NCI-H526 (cell line): ENCODE results near the gene SFXN5.

Experiments used
- DNase-seq, 2 experiments: peaks; one replicate each; lab custom pipeline; 2025; lab: John Stamatoyannopoulos, UW

Gene SFXN5

DNA sequence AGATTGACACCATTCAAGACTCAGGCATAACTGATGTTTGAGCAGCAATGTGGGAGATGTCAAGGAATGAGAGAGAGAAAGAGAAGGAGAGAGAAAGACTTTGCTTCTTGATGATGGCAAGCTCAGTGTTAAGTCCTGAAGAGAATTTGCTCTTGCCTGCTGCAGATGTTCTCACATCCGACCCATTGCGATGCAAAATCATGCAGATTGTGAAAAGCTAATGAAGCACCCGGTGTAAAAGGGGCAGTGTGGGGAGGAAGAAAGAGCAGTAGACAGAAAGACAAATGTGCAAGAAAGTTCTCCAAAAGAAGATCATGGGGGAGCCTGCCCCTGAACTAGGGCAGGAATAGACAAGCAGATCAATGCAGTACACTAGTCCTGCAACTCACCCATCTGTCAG lies 96.5 kb downstream of the SFXN5 start:
- DNase-seq: no peak

DNA sequence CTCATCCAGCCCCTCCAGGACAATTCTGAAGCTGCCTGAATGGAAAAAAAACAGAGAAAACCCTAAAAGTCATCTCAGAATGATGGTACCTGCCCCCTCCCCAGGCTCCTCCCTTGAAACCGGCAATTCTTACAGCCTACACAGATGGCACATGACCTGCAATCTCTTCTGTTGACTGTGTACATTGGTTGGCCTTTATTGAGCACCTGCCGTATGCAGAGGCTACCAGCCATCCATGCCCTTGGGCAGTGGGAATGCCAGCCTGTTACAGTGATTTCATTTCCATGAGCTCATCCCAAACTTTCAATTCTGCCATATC lies 97.1 kb downstream of the SFXN5 start:
- no peak for DNase-seq

DNA sequence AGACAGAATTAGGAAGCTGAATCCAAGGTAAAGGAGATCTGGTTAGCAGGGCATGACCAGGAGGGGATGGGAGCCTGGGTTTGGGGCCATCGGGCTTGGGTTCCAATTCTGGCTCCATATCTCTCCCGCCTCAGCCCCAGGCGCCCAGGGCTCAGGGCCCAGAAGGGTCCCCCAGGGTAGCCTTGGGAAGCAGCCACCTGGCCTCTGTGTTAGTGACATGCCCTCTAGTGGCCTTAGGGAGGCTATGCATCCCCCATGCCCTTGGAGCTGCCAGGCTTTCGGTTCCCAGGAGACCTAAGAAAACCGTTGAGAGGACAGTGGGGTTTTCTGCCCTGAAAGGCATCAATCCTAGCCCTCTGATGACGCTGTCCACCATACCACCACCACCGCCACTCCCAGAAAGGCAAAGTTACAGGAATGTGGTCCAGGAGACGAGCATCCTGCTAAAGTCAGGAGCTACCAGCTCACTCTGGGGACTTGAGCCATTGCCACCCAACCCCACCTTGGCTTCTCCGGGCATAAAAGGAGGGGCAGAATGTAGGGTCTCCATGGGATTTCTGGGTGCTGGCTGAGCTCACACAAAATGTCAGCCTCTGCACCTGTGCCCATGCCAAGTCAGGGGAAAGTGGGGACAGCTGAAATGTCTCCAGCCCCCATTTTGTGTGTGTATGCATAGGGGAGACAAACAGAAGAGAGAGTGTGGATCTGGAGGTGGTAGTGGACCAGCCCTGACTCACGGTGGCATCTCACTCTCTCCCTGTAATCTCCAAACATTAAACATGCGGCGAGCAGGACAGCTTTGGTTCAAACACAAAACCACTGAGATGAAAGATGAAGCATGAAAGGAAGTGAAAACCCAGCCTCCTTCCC lies 97.7 kb downstream of the SFXN5 start:
- DNase-seq: peak; percentile 45 to 86

DNA sequence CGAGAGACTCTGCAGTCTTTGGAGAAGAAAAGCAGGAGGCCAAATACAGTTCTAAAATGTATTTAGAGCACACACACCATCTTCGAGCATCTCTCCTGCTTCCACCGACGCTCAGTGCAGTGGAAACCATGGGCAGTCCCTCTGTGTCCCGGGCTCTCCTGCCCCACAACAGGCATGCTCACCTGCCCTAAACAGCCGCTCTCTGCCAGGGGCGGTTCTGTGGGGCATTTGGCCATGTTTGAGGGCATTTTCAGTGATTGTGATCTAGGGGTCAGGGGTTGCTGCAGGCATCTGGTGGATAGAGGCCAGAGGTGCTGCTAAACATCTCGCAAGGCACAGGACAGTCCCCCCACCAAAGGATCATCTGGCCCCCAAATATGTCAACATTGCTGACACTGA lies 98.4 kb downstream of the SFXN5 start:
- DNase-seq: no peak

DNA sequence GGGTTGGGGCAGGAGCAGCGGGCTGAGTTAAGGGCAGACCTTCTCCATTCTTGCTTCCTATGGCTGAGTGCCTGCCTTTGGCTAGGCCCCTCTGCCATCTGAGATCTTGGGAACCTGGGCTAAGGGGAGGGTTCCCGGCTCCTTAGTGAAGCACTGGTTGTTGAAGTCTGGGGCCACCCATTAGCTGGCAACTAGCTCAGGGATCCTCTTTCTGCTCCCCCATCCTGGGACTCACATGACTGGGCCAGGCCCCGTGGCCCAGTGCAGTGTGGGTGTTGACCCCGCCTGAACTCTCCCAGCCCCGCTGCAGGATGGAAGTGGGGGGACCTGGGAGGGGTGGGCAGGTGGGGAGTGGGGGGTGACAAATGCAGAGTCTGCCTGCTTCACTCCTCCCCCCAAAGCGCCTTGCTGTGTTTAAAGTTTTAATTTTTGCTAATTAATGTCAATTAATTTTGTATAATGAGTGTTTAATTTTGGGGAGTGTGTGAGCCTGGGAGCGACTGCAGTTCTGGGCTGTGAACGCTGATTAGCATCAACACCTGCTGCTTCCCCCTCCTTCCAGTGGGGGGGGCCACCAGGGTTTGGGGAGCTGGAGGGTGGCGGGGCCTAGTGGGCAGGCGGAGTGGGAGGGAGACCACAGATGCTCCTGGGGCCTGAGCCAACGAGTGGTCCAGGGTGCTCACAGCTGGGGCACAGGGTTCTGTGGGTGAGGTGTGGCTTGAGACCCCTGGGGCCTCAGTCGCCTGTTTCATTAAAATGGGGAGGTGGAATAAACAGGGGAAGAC lies 99.0 kb downstream of the SFXN5 start:
- DNase-seq: no peak

DNA sequence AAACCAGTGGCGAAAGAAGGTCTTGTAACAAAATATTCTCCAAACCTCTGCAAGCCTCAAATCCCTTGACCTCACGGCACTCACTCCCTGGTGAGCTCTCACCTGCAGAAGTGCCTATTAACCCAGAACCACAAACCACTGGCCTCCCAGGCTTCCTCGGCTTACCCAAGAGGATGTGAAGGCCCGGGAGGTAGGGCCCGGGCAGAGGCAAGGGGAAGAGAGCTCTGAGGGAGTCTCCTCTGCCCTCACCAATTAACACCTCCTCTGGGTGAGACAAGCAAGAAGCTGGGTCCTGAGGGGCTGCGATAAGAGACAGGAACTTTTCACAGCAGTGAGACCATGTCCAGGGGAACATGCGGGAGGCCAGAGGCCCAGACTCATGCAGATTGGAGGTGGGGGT lies 100.5 kb downstream of the SFXN5 start:
- no peak for DNase-seq

DNA sequence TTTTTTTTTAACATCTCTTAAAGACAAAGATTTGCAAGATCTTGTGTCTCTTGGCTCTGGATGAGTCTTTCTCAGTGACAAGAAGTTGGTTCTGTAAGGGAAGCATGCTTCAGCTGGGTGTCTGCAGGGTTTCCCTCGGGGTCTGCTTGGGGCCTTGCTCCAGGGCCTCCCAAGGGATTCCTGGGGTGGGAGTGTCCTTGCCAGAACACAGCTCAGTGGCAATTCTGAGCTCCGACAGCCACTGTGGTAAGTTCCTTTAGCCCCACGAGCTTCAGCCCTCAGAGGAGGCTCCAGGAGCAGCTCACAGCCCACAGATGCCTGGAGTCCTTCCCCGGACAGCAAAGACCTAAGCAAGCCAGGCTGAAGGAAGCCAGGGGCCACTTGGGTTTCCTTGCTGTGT lies 101.8 kb downstream of the SFXN5 start:
- DNase-seq: no peak

DNA sequence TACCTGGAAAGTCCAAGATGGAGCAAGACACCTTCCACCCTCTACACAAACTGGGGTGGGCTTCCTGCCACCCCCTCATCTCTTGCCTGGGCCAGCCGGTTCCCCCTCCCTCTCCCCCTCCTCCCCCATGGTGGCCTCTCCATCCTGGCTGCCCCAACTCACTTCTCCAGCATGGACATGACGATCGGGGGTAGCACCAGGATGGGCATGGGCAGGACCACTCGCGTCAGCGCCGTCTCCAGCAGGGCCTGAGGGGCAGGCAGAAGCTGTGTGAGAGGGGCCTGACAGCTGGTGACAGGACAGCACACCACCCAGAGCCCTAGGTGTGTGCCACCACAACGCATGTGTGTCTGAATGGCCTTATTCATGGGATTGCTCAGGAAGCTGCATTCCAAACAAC lies 103.2 kb downstream of the SFXN5 start:
- no peak for DNase-seq

DNA sequence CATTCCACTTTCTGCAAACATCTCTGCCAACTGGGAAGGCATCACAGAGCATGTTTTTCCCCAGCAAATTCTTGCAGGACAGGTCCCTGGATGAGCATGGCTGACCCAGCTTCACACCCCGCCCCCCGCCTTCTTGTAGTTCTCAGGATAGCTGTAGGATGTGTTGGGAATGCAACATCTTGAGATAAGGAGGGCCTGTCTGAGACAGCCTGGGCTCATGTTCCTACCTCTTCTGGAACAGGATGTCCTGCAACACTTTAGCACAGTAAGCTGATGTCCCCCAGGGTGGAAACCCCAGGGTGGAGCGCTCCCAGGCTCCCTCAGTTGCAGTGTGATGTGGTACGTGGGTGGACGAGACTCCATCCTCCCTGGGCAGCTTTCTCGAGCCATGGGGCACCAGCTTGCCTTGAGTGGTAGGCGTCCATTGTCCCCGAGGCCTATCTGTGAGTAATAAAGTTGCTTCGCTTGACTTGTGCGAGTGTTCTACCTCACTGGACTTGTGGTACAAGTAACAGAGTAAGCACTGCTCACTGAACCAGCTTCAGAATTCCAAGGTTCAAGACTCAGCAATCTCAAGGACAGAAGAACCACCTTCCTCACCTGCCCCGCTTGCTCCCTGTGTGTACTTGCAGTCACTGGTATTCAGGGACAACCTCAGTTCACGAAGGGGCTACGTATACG lies 105.6 kb downstream of the SFXN5 start:
- DNase-seq: no peak

DNA sequence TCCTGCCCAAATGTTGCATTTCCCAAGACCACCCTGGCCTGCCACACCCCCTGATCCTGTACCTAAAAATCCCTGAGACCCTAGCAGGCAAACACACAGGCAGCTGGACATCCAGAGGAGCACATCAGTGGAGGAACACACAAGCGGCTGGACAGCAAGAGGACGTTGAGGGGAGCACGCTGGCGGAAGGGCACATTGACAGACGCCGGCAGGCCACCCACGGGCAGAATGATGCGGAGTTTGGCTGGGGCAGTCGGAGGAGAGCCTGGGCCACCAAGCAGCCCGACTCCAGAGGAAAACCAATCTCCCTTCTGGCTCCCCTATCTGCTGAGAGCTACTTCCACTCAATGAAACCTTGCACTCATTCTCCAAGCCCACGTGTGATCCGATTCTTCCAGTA lies 106.5 kb downstream of the SFXN5 start:
- DNase-seq: no peak

DNA sequence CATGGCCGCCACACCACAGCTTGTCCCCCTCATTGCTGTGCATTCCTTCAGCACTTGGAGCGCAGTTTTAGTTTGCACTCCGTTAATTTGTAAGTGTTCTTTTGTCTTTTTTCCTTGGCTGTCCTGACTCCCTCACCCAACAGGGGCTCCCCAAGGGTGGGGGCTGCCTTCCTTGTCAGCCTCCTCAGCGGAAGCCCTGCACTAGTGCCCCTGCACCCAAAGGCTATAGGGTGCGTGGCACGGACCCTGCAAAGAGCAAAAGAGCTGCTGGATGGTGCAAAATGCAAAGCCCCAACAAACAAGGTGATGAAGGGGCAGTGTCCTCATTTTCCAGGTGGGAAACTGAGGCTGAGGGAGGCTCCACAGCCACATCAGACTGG lies 107.4 kb downstream of the SFXN5 start:
- no peak for DNase-seq

DNA sequence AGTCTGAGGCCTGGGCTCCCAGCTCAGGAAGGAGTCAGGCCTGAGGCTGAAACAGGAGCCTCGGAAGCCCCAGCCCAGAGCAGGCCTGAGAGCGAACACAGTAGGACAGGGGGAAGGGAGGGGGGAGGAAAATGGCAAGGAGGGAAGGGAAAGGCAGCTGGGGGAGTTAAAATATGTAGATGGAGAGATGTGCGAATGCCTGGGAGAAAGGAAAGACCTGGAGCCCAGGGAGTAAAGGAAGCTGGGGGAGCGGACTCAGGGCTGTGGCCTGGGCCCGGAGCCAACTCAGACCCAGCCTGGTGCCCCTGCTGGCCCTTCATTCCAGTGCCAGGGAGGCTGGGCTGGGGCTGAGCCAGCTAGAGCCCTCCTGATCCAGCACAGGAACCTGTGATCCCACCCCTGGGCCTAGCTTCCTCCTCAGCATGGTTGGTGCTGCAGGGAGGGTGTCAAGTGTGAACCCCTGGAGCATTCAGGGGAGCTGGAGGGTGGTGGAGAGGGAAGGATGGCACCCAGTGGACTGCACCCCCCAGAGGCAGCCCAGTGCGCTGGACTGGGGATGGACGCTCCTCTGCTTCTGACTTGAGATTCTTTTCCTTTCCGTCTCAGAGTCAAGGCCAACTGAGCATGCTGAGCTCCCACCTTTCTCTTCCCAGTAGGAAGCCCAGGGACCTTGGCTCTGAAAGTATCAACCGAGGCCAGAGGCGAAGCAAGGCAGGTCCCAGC lies 107.9 kb downstream of the SFXN5 start:
- no peak for DNase-seq

DNA sequence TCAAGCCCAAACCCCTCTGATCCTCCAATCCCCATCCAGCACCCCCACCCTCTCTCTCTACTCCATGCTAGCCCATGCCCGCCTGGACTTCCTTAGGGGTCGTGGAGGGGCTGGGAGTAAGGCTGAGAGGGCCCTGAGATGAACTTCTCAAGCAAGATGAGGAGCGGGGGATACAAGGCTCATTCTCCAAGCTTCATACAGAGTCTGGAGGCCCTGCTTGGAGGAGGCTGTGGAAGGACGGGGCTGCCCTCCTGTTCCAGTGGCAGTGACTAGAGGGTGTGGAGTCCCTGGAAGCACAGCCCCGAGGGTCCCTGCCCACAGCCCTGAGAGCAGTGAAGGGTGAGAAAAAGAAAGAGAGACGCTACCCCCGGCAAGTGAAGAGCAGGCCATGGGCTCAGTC lies 108.6 kb downstream of the SFXN5 start:
- no peak for DNase-seq

DNA sequence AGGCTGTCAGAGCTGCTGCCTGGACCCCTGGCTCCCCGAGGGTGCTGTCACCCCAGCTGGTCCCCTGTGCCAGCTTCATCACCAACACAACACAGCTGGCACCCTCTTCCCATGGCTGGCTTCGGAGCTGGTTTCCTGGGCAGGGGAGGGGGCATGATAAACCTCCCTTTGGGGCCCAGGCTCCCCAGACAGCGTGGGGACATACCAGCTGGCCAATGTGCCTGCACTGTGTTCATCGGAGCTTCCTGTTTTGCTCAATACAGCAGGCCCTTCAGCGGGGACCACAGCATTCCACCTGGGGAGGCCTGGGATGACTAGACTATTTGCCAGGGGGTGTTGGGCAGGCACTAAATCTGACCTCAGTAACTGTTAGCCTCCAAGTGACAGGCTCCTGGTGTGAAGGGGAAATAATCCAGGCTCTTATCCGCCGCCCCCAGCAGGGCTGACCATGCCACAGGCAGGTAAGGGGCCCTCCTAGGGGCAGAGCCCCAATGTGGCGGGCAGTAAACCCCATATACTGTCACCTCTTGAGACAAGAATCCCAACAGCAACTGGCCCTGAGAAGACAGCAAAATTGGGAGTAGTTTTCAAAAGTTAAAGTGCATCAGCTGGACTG lies 109.6 kb downstream of the SFXN5 start:
- no peak for DNase-seq

DNA sequence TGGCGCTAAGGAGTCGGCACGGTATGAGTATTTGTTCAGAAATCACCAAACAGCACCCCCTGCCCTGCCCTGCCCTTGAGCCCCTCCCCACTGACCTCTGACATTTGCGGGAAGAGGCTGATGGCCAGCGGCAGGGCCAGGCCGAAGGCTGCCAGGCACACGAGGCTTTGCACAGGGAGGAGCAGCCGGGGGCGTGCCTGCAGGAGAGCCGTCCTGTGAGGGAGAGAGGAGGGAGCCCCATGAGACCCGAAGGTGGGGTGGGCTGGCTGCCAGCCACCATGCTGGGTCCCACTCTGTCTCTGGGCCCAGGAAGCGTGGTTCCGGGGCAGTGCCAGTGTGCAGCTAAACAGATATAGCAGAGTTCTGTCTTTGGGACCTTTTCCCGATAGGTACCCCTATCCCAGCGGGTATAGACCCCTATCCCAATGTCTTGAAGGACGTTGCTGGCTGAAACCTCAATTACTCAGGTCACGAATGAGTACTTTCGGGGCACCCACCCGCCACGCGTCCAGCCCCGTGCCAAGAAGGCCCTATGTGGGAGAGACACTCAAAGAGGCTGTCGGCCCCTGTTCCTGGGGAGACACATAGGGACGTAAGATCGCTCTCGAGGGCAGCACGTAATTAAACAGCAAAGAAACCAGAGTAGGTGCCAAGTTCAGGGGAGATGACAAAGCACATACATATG lies 110.3 kb downstream of the SFXN5 start:
- no peak for DNase-seq

DNA sequence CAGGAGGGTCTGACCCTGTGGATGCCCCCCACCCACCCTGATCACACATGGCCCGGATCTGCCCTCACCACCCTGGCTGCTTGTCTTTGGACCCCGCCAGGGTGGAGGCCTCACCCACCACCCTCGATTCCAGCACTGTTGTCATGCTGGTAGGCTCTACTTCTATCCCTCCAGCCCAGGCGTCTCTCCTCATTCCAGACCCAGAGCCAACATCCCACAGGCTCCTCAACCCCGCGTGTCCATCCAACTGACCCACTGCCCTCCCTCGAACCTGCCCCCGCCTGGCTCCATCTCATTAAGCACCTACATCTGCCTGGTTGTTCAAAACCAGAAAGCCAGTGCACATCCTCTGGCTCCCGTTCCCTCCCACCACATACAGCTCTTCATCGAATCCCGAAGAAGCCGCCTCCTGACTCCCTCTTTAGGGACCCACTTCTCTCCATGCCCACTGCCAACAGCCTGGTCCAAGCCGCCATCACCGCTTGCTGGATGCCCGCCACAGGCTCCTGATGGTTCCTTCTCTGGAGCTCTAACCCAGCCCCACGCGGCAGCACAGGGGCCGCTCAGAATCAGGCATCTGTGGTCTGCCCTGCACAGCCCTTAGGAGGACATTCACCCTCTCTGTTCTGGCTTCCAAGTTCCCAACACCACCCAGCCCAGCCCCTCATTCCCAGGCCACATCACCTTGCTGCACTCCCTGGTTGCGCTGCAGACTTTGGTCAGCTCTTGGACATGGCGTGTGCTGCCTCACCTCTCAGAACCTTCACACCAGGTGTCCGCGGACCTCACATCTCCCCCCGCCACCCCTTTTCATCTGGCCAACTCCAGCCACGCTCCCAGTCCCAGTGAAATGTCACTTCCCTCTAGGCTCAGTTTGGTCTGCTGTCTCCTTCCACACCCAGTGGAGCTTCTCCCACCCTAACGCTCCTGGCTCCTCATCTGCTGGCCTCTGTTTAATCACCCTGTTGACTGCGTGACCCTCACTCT lies 111.2 kb downstream of the SFXN5 start:
- no peak for DNase-seq

DNA sequence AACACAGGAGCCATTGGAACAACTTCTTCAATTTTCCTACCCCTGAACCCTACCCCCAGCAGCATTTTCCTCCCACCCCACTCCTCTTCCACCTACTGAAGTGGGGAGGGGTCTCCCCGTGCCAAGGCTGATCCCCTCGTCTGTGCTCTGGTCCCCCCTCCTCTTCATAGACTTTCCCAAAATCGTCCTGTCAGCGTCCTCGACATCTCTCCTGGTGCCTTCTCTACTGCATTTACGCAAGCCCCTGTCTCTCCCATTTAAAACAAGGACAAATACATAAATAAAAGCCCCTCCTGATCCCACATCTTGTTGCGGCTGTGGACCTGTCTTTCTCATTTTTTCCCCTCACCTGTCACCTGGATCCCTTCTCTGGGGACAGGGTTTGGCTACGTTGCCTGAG lies 112.0 kb downstream of the SFXN5 start:
- DNase-seq: no peak

DNA sequence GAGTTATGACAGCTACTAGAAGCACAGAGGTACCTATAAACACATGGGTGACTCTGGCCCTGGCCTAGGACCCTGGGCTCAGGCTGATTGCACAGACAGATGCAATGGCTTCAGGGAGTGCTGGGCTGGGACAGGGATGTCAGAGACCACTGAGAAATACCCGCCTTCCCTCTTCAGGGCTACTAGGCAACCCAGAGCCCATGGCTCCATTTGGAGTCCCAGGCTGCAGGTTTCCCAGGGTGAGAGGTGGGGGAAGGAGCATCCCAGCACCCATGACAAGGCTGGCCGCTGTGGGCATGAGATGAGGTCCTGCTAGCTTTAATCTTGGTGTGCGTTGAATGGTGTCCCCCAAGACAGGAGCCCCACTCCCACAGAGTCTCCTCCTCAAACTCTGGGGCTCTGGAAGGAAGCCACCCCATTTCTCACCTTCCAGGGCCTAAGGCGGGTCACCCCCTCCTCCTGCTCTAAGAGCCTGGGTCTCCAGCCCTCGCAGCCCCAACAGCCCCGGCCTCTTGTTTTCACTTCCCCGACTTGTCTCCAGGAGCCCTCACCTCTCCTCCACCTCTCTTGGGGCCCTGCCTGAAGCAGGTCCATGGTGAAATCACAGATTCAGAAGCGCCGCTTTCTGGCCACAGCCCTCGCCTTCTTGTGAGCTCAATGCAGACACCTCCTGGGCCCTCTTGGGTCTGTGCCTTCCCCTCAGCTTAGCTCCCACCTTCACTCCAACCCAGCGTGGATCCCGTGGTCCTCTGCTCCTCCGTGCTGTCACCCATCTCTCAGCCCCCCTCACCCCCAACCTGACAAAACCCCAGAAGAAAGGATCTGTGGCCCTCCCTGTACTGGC lies 112.7 kb downstream of the SFXN5 start:
- DNase-seq: no peak

DNA sequence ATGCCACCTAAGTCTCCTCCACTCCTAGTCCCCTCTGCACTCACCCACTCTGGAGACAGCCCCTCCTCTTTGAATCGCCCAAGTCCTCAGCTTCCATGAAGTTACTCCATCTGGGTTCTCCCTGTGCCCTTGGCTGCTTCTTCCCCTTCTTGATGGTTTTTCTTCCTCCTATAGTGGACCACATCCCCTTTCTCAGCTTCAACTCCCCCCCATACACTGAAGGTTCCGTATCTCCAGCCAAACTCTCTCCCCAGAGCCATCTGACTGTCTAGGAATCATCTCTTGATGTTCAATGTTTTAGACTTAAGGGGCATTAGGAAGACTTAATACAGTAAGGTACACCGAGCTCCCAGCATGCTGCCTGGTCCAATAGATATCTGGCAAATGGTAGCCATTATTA lies 114.6 kb downstream of the SFXN5 start:
- DNase-seq: no peak
